Keratinocyte (primary cell): ENCODE measurements around the gene LTBP2.

Experiments
- EZH2 ChIP-seq: IDR thresholded peaks from one replicate; pipeline ENCODE4 v1.6.1; 2012; ENCODE audit warnings: inconsistent platforms, mild to moderate bottlenecking, low read length, moderate library complexity
- TF ChIP-seq, protein P1 (sequence below), 3 experiments: IDR thresholded peaks in 1 of 3; conservative IDR thresholded peaks in 1 of 3; optimal IDR thresholded peaks in 1 of 3; 2 replicates in 2 of 3; 3 replicates in 1 of 3; pipeline versions ENCODE3 to v1.5.1; 2011; ENCODE audit warnings: low read length in 3 of 3, mild to moderate bottlenecking in 3 of 3, moderate library complexity in 2 of 3, control low read depth in 1 of 3, inconsistent platforms in 1 of 3; ENCODE audit not compliant: insufficient read depth in 2 of 3; ENCODE audit errors: extremely low read depth in 1 of 3

GRCh38 chr14:74614508-74615495 lies 2.8 kb upstream of the LTBP2 start:
- TF ChIP-seq, protein P1, sequence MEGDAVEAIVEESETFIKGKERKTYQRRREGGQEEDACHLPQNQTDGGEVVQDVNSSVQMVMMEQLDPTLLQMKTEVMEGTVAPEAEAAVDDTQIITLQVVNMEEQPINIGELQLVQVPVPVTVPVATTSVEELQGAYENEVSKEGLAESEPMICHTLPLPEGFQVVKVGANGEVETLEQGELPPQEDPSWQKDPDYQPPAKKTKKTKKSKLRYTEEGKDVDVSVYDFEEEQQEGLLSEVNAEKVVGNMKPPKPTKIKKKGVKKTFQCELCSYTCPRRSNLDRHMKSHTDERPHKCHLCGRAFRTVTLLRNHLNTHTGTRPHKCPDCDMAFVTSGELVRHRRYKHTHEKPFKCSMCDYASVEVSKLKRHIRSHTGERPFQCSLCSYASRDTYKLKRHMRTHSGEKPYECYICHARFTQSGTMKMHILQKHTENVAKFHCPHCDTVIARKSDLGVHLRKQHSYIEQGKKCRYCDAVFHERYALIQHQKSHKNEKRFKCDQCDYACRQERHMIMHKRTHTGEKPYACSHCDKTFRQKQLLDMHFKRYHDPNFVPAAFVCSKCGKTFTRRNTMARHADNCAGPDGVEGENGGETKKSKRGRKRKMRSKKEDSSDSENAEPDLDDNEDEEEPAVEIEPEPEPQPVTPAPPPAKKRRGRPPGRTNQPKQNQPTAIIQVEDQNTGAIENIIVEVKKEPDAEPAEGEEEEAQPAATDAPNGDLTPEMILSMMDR (optimal IDR thresholded peaks at IDR 0.05 in 1 of 3, IDR thresholded peaks at IDR 0.05 in 1 of 3, conservative IDR thresholded peaks at IDR 0.05 in 1 of 3; ENCODE audit: extremely low read depth in 1 of 3, insufficient read depth in 2 of 3, low read length in 3 of 3): no peak
- no peak for TF ChIP-seq EZH2
